HG03025 (cell line): ENCODE results near the gene BLM.
"Not testable (repeated sequence)": the region's sequence is repeated elsewhere in the genome, so short reads cannot be mapped to it uniquely, and the experiment has no call there.

Experiments used
- ATAC-seq: cut with Tn5 transposase; IDR thresholded peaks from one replicate; pipeline ENCODE4 v1.9.1; 2021; ENCODE audit warnings: mild to moderate bottlenecking, moderate library complexity; ENCODE audit not compliant: unreplicated experiment, low FRiP score

The BLM gene

DNA sequence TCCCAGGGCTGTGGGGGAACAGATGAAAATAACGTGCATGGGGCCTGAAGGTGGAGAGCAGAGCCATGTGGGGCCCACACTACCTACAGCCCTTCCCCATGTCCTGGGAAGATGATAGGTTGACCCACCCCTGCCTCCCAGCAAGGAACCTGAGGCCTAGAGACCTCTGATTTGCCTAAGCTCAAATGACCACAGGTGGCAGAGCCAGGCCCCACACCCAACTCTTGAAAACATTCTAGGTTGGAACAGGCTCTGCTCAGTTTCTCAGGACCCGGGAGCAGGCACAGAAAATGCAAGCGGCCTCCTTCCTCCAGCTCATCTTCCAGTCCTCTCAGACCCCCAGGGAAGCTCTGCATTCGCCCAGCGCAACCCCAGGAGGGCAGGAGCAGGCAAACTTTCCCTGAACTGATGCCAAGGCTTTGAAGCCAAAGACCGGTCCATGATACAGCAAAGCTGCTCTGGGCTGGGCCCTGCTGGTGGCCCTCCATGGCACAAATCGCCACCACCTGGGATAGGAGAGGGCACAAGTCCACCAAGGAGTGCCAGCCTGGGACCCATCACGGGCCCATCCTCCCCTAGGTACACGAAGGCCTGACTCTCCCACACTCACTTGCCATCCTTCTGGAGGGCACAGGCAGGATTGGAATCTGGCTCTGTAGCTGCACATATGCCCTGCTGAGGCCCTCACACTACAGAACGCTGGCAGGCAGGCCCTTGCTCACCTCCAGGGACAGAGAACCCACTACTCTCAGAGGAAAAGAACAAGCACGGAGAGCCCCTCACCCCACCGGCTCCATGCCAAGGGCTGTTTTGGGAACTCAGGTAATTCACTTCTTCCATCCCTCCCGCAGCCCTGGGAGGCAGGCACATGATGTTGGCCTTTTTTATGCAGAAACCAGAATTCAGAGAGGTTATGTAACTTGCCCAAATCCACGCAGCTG lies 100.2 kb downstream of the BLM start:
- no peak for ATAC-seq

DNA sequence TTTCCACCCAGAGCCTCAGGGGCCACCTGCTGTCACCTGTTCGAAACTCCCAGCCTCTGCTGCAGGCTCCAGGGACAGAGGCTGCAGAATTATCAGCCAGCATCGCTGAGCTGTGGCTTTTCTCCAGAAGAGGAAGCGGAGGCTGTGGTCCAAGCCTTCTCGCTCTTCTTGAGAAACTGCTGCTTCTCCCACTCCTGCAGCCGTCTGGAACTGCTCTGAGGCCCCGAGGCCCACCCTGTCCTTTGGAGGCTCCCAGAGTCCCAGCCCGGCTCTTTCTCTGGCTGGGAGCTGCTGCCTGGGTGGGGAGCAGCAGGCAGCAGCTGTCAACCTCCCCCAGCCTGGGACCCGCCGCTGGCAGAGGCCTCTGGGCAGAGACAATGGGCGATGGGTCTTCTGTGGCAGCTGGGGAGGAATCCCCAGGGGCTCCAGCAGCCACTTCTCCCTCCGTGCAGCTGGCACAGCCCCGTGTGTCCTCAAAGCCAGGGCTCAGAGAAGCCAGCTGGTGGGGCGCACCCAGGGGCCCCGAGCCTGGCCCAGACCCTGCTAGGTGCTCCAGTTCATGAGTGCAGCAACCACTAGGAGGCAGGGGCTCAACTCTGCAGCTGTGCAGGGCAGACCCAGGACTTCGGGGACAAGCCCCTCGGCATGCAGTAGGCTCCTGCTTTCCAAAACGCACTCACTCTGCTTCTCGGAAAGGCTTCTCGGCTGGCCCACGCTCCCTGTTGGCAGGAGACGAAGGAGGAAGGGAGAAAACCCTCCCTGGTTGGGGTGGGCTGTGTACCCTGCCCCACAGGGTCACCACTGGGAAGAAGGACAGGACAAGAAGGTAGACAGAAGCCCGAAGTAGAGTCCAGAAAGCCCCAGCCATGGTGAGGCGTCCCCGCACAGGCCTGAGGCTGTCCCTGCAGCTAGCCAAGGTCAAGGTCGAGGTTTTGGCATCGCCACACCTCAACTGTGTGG lies 101.4 kb downstream of the BLM start:
- ATAC-seq: no peak

GRCh38 chr15:90819390-90819789 lies 102.2 kb downstream of the BLM start:
- ATAC-seq: no peak

GRCh38 chr15:90819850-90820249 lies 102.7 kb downstream of the BLM start:
- ATAC-seq: no peak

DNA sequence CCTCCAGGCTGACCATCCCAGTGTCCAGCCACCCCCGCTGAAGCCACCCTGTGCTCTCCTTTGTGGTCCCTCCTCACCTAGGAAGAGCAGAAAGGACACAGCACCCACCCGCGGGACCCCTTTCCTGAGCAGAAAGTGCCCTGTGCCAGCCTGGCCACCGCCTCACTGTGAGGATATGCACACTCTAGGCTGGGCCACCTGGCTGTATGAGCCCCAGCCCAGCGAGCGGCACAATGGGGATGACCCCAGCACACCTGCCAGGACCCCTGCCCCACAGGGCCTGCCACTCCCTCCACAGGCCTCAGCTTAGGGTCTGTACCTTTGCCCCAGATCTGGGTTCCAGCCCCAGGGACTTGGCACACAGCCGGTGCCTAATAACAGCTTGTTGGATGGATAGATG lies 103.3 kb downstream of the BLM start:
- no peak for ATAC-seq

- no peak for ATAC-seq
Observed at GRCh38 chr15:90822204-90822955, 105.2 kb downstream of the BLM start.

GRCh38 chr15:90823455-90823974 lies 106.4 kb downstream of the BLM start:
- no peak for ATAC-seq

GRCh38 chr15:90825115-90825899 lies 108.2 kb downstream of the BLM start:
- ATAC-seq: not testable (repeated sequence)

- not testable (repeated sequence) for ATAC-seq
Observed at GRCh38 chr15:90826206-90826885, 109.2 kb downstream of the BLM start.

- no peak for ATAC-seq
Observed at GRCh38 chr15:90826886-90827435, 109.8 kb downstream of the BLM start.

- no peak for ATAC-seq
Observed at GRCh38 chr15:90828111-90828510, 111.0 kb downstream of the BLM start.

DNA sequence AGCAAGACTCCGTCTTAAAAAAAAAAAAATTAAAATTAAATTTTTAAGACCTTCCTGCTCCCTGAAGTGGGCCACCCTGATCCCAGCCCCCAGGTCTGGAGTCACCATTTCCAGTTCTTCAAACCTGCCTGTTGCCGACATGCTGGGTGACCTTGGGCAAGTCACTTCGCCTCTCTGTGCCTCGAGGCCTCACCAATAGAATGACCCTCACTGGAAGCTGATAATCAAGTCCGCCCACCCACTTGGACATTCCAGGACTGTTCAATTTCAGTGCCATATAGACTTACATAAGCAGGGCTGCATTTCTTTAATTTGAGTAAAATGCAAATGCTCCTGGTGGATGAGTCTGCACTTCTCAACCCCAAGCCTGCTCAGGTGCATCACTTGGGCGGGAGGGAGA lies 112.0 kb downstream of the BLM start:
- no peak for ATAC-seq

DNA sequence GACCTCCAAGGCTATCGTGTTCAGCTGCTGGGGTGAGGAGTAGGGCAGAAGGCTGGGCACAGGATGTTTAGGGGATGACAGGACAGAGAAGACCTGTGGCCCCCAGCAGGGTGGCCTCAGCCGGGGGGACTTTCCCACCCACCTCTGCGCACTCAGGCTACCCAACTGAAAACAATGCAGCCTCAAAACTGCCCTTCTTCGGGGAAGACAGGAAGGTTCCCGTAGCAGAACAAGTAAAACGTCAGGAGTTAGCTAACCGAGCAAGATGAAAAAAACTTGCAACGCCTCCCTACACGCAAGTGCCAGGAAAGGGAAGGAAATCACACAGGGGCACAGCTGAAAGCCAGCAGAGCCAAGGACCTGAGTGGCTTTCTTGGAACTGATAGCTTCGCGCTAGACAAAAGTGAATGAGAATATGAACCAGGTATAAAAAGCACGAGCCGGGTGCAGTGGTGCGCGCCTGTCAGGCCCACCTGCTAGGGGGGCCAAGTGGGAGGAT lies 112.8 kb downstream of the BLM start:
- no peak for ATAC-seq

DNA sequence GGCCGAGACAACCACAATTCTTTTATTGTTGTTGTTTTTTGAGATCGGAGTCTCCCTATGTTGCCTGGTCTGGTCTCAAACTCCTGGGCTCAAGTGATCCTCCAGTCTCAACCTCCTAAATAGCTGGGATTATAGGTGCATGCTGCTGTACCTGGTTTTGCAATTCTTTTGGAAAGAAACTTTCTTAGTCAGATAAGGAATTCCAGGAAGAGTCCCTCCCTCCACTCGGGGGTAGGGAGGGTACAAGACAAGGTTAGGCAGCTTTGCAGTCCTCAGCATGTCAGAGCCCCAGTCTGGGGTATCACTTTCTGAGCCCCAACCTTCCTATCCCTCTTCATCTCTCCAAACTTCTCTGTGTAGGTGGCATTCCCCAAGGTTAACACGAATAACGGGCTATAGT lies 117.5 kb downstream of the BLM start:
- ATAC-seq: no peak

DNA sequence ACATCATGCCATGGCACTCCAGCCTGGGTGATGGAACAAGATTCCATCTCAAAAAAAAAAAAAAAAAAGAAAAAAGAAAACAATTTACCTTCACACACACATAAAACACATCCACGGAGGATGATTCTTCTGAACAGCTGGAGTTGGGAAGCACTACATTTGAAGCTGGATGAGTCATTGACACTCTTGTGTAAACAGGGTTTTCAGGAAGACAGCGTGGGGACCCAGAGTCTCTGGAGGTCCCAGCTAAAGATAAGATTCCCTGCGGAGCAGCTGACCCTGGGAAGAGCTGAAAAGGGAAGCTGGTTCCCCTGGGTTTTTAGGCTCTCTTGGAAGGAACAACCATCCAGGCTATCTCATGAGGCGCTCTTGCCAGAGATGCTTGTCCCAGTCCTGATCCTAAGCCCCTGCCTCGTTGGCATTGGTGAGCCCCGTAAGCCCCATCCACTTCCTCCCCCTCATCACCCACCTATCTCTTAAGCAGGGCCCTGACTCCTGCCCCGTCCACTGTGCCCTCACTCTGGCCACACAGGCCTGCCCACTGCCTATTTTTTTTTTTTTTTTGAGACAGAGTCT lies 119.2 kb downstream of the BLM start:
- ATAC-seq: no peak

GRCh38 chr15:90837094-90837493 lies 119.9 kb downstream of the BLM start:
- no peak for ATAC-seq

GRCh38 chr15:90838139-90838538 lies 121.0 kb downstream of the BLM start:
- ATAC-seq: no peak

- no peak for ATAC-seq
Observed at GRCh38 chr15:90838544-90838943, 121.4 kb downstream of the BLM start.
